Thymus (tissue), 11 donors: ENCODE data around the gene KATNB1. TPM values are rescaled to one million over a fixed set of nuclear protein-coding genes. Genes with fewer than 3 reads are reported as not detected.
"Not testable (repeated sequence)": the region's sequence is repeated elsewhere in the genome, so short reads cannot be mapped to it uniquely, and the experiment has no call there.

Experiments used
- DNase-seq, 9 donors: peaks; one replicate each; pipeline ENCODE4 v3.0.0-alpha.2; 2013; ENCODE audit warnings: low spot score in 9 of 9, low read depth in 6 of 9, missing footprints in 1 of 9
- H3K27ac ChIP-seq, 2 donors: one replicate each; pipeline ENCODE4 v1.5.1; 2013; ENCODE audit warnings: control low read depth in 1 of 2, low read depth in 1 of 2, low read length in 1 of 2, mild to moderate bottlenecking in 1 of 2, moderate library complexity in 1 of 2
- H3K27me3 ChIP-seq, 2 donors: one replicate each; pipeline ENCODE4 v1.5.1; 2013; ENCODE audit warnings: low read length in 1 of 2; ENCODE audit not compliant: control insufficient read depth in 2 of 2, insufficient read depth in 1 of 2
- H3K36me3 ChIP-seq, 2 donors: one replicate each; pipeline ENCODE4 v1.5.1; 2013; ENCODE audit warnings: low read length in 1 of 2, mild to moderate bottlenecking in 1 of 2, moderate library complexity in 1 of 2; ENCODE audit not compliant: control insufficient read depth in 2 of 2, insufficient read depth in 2 of 2
- H3K4me1 ChIP-seq, 2 donors: one replicate each; pipeline ENCODE4 v1.5.1; 2013; ENCODE audit warnings: low read length in 2 of 2; ENCODE audit not compliant: control insufficient read depth in 2 of 2, insufficient read depth in 2 of 2
- H3K4me3 ChIP-seq, 2 donors: one replicate each; pipeline ENCODE4 v1.5.1; 2013; ENCODE audit warnings: low read length in 2 of 2, control low read depth in 1 of 2, mild to moderate bottlenecking in 1 of 2
- H3K9me3 ChIP-seq, 2 donors: one replicate each; pipeline ENCODE4 v1.5.1; 2013; ENCODE audit warnings: low read length in 1 of 2, mild to moderate bottlenecking in 1 of 2; ENCODE audit not compliant: control insufficient read depth in 2 of 2, insufficient read depth in 1 of 2
- whole genome bisulfite sequencing: extraction: QIAGEN DNeasy Blood & Tissue Kit; methylation state at CpG from one replicate; pipeline ENCODE4 v1.1.7; 2013; 5-methylcytosine and 5-hydroxymethylcytosine counted together
- polyA plus RNA-seq: library from polyadenylated mRNA; stranded (reverse); fragments of 200-250 nt; gene quantifications from one replicate; pipeline ENCODE4 v1.2.3, GENCODE V29; 2013
- total RNA-seq: library from RNA; stranded (reverse); fragments of 120-200 nt; gene quantifications from one replicate; pipeline ENCODE4 v1.2.4, GENCODE V29; 2013
- donor health status: healthy.

The KATNB1 gene
- total and polyA plus RNA-seq, 2 donors: 13.3 to 15.1 TPM

- Histone ChIP-seq H3K4me1 (peaks cover 10 to 37% of the 10 kb centered on the region in 2 donors), H3K27me3 (peaks cover 0 to 30% of the 10 kb centered on the region in 2 donors), H3K27ac (no peak overlapping the region), H3K4me3 (no peak overlapping the region), H3K36me3 (no peaks in the 10 kb centered on the region), H3K9me3 (no peaks in the 10 kb centered on the region)
- 44% methylated on average over 9 of the region's 9 CpGs for WGBS
- DNase-seq: peak in 3 of 9 donors; percentile 41 to 75 (median 56)
Measured at GRCh38 chr16:57795431-57795878, 59.9 kb downstream of the KATNB1 start.

- Histone ChIP-seq H3K4me1 (peaks cover 10 to 38% of the 10 kb centered on the region in 2 donors), H3K27me3 (peaks cover under 1 to 35% of the 10 kb centered on the region in 2 donors)
- H3K9me3 ChIP-seq, H3K27ac ChIP-seq, DNase-seq, H3K36me3 ChIP-seq, H3K4me3 ChIP-seq: not testable (repeated sequence)
- WGBS: 97% methylated on average over 5 of the region's 5 CpGs
Measured at GRCh38 chr16:57796014-57796413, 60.4 kb downstream of the KATNB1 start.

GRCh38 chr16:57797216-57797525 lies 61.6 kb downstream of the KATNB1 start:
- H3K4me3 ChIP-seq: no peak overlapping the region
- DNase-seq: no peak
- H3K9me3 ChIP-seq: no peaks in the 10 kb centered on the region
- peaks cover 10 to 36% of the 10 kb centered on the region in 2 donors for H3K4me1 ChIP-seq
- peaks cover 6 to 46% of the 10 kb centered on the region in 2 donors for H3K27me3 ChIP-seq
- no peak overlapping the region for H3K27ac ChIP-seq
- WGBS: 91% methylated on average over 13 of the region's 13 CpGs
- no peaks in the 10 kb centered on the region for H3K36me3 ChIP-seq

GRCh38 chr16:57797526-57798266 lies 62.1 kb downstream of the KATNB1 start:
- Histone ChIP-seq H3K27ac (no peak overlapping the region), H3K4me3 (no peak overlapping the region), H3K4me1 (peaks cover 14 to 39% of the 10 kb centered on the region in 2 donors), H3K27me3 (peaks cover 11 to 49% of the 10 kb centered on the region in 2 donors), H3K36me3 (no peaks in the 10 kb centered on the region), H3K9me3 (no peaks in the 10 kb centered on the region)
- no peak for DNase-seq
- WGBS: 78% methylated on average over 42 of the region's 42 CpGs

- Histone ChIP-seq H3K36me3 (no peaks in the 10 kb centered on the region), H3K27me3 (peaks cover 13 to 55% of the 10 kb centered on the region in 2 donors), H3K27ac (no peak overlapping the region), H3K4me3 (no peak overlapping the region), H3K4me1 (peaks cover 16 to 43% of the 10 kb centered on the region in 2 donors), H3K9me3 (no peaks in the 10 kb centered on the region)
- DNase-seq: no peak
- 91% methylated on average over 16 of the region's 16 CpGs for WGBS
Measured at GRCh38 chr16:57798267-57798810, 62.8 kb downstream of the KATNB1 start.

GRCh38 chr16:57798953-57799599 lies 63.5 kb downstream of the KATNB1 start:
- peaks cover 13 to 59% of the 10 kb centered on the region in 2 donors for H3K27me3 ChIP-seq
- no peak overlapping the region for H3K4me3 ChIP-seq
- 34% methylated on average over 6 of the region's 6 CpGs for WGBS
- peaks cover 16 to 43% of the 10 kb centered on the region in 2 donors for H3K4me1 ChIP-seq
- H3K36me3 ChIP-seq: no peaks in the 10 kb centered on the region
- peak in 1 of 9 donors; percentile 28 for DNase-seq
- H3K27ac ChIP-seq: no peak overlapping the region
- H3K9me3 ChIP-seq: no peaks in the 10 kb centered on the region

- WGBS: 12% methylated on average over 5 of the region's 5 CpGs
- peak in 1 of 9 donors; percentile 20 for DNase-seq
- Histone ChIP-seq H3K27me3 (peaks cover 13 to 59% of the 10 kb centered on the region in 2 donors), H3K36me3 (no peaks in the 10 kb centered on the region), H3K4me1 (peaks cover 16 to 43% of the 10 kb centered on the region in 2 donors), H3K9me3 (no peaks in the 10 kb centered on the region), H3K4me3 (no peak overlapping the region), H3K27ac (no peak overlapping the region)
Measured at GRCh38 chr16:57799600-57800199, 64.1 kb downstream of the KATNB1 start.

GRCh38 chr16:57800200-57801097 lies 64.9 kb downstream of the KATNB1 start:
- Histone ChIP-seq H3K36me3 (no peaks in the 10 kb centered on the region), H3K4me3 (no peak overlapping the region), H3K4me1 (peaks cover 16 to 43% of the 10 kb centered on the region in 2 donors), H3K9me3 (no peaks in the 10 kb centered on the region), H3K27me3 (peaks cover 13 to 59% of the 10 kb centered on the region in 2 donors), H3K27ac (no peak overlapping the region)
- no peak for DNase-seq
- 64% methylated on average over 12 of the region's 12 CpGs for WGBS
